Measurements from ENCODE around the gene ZNF594. TPM values are rescaled to one million over a fixed set of nuclear protein-coding genes. Genes with fewer than 3 reads are reported as not detected.
"Not testable (repeated sequence)": the region's sequence is repeated elsewhere in the genome, so short reads cannot be mapped to it uniquely, and the experiment has no call there.

The ZNF594 gene
- total RNA-seq, 1 donor from 2014 or later = 8.9 TPM

DNA sequence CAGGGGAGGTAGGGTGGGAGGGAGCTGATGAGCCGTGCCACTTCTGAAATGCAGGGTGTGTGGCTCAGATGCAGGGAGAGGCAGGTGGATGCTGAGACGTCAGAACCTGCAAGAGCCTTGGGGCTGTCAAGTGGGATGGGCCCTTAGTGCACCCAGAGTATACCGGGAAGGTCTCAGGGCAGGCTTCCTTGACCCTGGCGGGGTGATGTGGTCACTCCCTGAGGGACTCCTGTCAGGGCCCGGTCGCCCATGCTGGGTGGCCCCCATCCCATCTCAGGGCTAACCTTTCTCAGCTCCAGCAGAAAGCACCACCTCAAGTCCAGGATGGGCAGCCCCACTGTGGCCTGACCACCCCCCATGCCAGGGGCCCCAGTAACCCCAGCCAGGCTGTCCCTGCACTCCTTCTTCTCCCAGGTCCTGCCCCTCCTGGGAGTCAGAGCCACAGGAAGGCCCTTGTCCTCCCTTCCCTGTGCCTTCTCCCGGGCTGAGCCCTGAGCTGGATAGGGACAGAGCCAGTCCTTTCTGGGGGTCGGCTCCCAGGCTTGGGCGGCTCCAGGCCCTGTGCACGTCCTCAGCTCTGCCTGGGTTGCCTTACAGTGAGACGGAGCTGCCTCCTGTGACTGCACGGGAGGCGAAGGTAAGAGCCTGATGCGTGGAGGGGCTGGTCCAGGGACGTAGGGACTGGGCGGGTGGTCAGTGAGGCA, 59.7 kb downstream of the ZNF594 start:
- H3K4me3 ChIP-seq (ENCODE audit: low read length in 3 of 3); H3K4me1 ChIP-seq (ENCODE audit: control insufficient read depth in 3 of 3, insufficient read depth in 3 of 3, low read length in 3 of 3); H3K27me3 ChIP-seq (ENCODE audit: control insufficient read depth in 3 of 3, insufficient read depth in 3 of 3, low read length in 3 of 3); H3K27ac ChIP-seq (ENCODE audit: low read depth, low read length); H3K9me3 ChIP-seq (ENCODE audit: control insufficient read depth in 3 of 3, low read length in 3 of 3); H3K9ac ChIP-seq (ENCODE audit: low read depth in 1 of 3, low read length in 3 of 3); H3K36me3 ChIP-seq (ENCODE audit: control insufficient read depth in 3 of 3, insufficient read depth in 3 of 3, low read length in 3 of 3): not testable (repeated sequence)

- H3K4me3 ChIP-seq (ENCODE audit: low read length in 3 of 3) = no peak overlapping the region
These were observed 60.4 kb downstream of the ZNF594 start for GRCh38 chr17:5131146-5131715.

GRCh38 chr17:5130687-5131086, 61.0 kb downstream of the ZNF594 start:
- not testable (repeated sequence) for H3K4me3 ChIP-seq (ENCODE audit: low read length in 3 of 3); H3K27ac ChIP-seq (ENCODE audit: low read depth, low read length); H3K9me3 ChIP-seq (ENCODE audit: control insufficient read depth in 3 of 3, low read length in 3 of 3); H3K9ac ChIP-seq (ENCODE audit: low read depth in 1 of 3, low read length in 3 of 3); H3K27me3 ChIP-seq (ENCODE audit: control insufficient read depth in 3 of 3, insufficient read depth in 3 of 3, low read length in 3 of 3); H3K36me3 ChIP-seq (ENCODE audit: control insufficient read depth in 3 of 3, insufficient read depth in 3 of 3, low read length in 3 of 3); H3K4me1 ChIP-seq (ENCODE audit: control insufficient read depth in 3 of 3, insufficient read depth in 3 of 3, low read length in 3 of 3)

More at GRCh38 chr17:5131146-5131715, 60.4 kb downstream of the ZNF594 start:
- H3K27me3 ChIP-seq (ENCODE audit: control insufficient read depth in 3 of 3, insufficient read depth in 3 of 3, low read length in 3 of 3) = no peaks in the 10 kb centered on the region
- no peaks in the 10 kb centered on the region for H3K9me3 ChIP-seq (ENCODE audit: control insufficient read depth in 3 of 3, low read length in 3 of 3)
- peaks cover 0 to 2% (median 0%) of the 10 kb centered on the region in 3 donors for H3K36me3 ChIP-seq (ENCODE audit: control insufficient read depth in 3 of 3, insufficient read depth in 3 of 3, low read length in 3 of 3)
- no peak overlapping the region for H3K27ac ChIP-seq (ENCODE audit: low read depth, low read length)
- H3K9ac ChIP-seq (ENCODE audit: low read depth in 1 of 3, low read length in 3 of 3) = no peak overlapping the region
- no peaks in the 10 kb centered on the region for H3K4me1 ChIP-seq (ENCODE audit: control insufficient read depth in 3 of 3, insufficient read depth in 3 of 3, low read length in 3 of 3)

DNA sequence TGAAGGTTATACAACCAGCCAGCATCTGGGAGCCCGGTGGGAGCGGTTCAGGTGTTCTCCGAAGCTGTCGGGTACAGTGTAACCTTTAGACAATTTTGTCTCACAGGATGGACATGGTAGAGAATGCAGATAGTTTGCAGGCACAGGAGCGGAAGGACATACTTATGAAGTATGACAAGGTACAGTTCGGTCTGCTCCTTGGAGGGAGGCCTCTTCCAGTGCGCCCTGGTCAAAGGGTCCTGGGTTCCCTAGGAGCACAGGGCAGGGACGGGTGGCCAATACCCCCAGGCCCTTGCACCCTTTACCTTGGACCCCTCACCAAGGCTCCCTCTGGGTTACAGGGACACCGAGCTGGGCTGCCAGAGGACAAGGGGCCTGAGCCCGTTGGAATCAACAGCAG, 61.4 kb downstream of the ZNF594 start:
- not testable (repeated sequence) for H3K9me3 ChIP-seq (ENCODE audit: control insufficient read depth in 3 of 3, low read length in 3 of 3); H3K36me3 ChIP-seq (ENCODE audit: control insufficient read depth in 3 of 3, insufficient read depth in 3 of 3, low read length in 3 of 3); H3K4me1 ChIP-seq (ENCODE audit: control insufficient read depth in 3 of 3, insufficient read depth in 3 of 3, low read length in 3 of 3); H3K27ac ChIP-seq (ENCODE audit: low read depth, low read length); H3K4me3 ChIP-seq (ENCODE audit: low read length in 3 of 3); H3K27me3 ChIP-seq (ENCODE audit: control insufficient read depth in 3 of 3, insufficient read depth in 3 of 3, low read length in 3 of 3); H3K9ac ChIP-seq (ENCODE audit: low read depth in 1 of 3, low read length in 3 of 3)

DNA sequence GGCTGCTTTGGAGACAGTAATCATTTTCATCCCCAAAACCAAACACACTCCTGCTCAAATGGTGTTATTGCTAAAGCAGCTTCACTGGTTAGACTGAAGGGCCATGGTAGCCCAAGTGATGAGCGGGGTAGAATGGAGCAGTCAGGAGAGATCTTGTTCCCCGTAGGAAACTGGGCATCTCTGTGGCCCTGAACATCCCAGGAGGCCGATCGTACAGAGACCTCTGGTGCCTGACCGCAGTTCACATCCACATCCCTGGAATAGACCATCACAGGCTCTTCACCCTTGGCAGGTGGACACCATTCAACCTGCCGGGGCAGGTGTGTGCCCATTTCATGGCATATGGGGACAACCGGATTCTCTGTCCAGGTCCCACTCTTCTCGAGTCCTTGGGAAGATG, 61.9 kb downstream of the ZNF594 start:
- H3K4me1 ChIP-seq (ENCODE audit: control insufficient read depth in 3 of 3, insufficient read depth in 3 of 3, low read length in 3 of 3); H3K9ac ChIP-seq (ENCODE audit: low read depth in 1 of 3, low read length in 3 of 3); H3K9me3 ChIP-seq (ENCODE audit: control insufficient read depth in 3 of 3, low read length in 3 of 3); H3K27ac ChIP-seq (ENCODE audit: low read depth, low read length); H3K36me3 ChIP-seq (ENCODE audit: control insufficient read depth in 3 of 3, insufficient read depth in 3 of 3, low read length in 3 of 3); H3K27me3 ChIP-seq (ENCODE audit: control insufficient read depth in 3 of 3, insufficient read depth in 3 of 3, low read length in 3 of 3); H3K4me3 ChIP-seq (ENCODE audit: low read length in 3 of 3): not testable (repeated sequence)

Other genes starting within 250 kb of the ZNF594 start
- 137 TPM for gene PFN1, start 243.3 kb downstream of the ZNF594 start, total RNA-seq
- gene ENO3, start 240.7 kb downstream of the ZNF594 start, total RNA-seq = 2,880 TPM
- 51.7 TPM for gene SPAG7, start 224.1 kb downstream of the ZNF594 start, total RNA-seq
- gene CAMTA2, start 204.2 kb downstream of the ZNF594 start, total RNA-seq = 4.7 TPM
- not detected for gene INCA1, start 194.3 kb downstream of the ZNF594 start, total RNA-seq
- gene KIF1C, start 193.9 kb downstream of the ZNF594 start, total RNA-seq = 47.5 TPM
- gene SLC52A1, start 156.4 kb downstream of the ZNF594 start, total RNA-seq = not detected
- gene ZFP3, start 113.4 kb downstream of the ZNF594 start, total RNA-seq = 6.3 TPM
- gene ZNF232, start 80.0 kb downstream of the ZNF594 start, total RNA-seq = 6.8 TPM
- 3.7 TPM for gene USP6, start 75.8 kb downstream of the ZNF594 start, total RNA-seq
- 2.1 TPM for gene SCIMP, start 43.0 kb upstream of the ZNF594 start, total RNA-seq
- gene RABEP1, start 90.4 kb upstream of the ZNF594 start, total RNA-seq = 26.6 TPM
- gene NUP88, start 227.8 kb upstream of the ZNF594 start, total RNA-seq = 46.4 TPM
- 32.4 TPM for gene RPAIN, start 228.3 kb upstream of the ZNF594 start, total RNA-seq
- gene C1QBP, start 247.3 kb upstream of the ZNF594 start, total RNA-seq = 142 TPM

Measured in skeletal muscle tissue (tissue), 4 donors.